Thyroid gland (tissue), 4 donors: ENCODE data around the gene PLD1.

ENCODE experiments used
- POLR2A ChIP-seq, 2 donors: fragments of 450-650 bp; IDR thresholded peaks; one replicate each; pipeline ENCODE4 v1.6.1; 2017; ENCODE audit warnings: antibody characterized with exemption in 2 of 2, mild to moderate bottlenecking in 2 of 2, moderate library complexity in 1 of 2
- TF ChIP-seq, protein P1 (sequence below), 6 experiments: fragments of 200-600 bp in 3 of 6; fragments of 450-650 bp in 3 of 6; sonication (generic) in 3 of 6; IDR thresholded peaks; one replicate each; pipeline ENCODE4 v1.5.1; 2016 to 2019; ENCODE audit warnings: antibody characterized with exemption in 6 of 6, mild to moderate bottlenecking in 2 of 6, inconsistent platforms in 1 of 6, moderate library complexity in 1 of 6

DNA sequence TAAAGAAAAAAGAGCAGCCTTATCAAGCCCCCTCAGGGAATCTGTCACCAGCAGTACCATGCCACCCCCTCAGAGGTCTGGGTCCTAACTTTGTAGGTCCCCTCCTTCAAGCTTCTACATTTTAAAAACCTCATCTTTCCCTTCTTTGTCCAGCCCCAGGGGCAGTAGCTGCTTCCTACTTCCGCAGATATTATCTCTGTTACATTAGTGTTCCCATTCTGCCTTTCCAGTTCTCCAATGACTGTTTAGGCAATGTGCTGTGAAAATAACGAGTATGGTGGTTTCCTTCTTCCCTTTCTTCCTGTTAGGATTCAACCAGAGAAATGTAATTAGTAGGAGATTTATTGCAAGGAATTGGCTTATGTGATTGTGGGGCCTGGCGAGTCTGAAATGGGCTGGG, 224.0 kb downstream of the PLD1 start:
- TF ChIP-seq, protein P1, sequence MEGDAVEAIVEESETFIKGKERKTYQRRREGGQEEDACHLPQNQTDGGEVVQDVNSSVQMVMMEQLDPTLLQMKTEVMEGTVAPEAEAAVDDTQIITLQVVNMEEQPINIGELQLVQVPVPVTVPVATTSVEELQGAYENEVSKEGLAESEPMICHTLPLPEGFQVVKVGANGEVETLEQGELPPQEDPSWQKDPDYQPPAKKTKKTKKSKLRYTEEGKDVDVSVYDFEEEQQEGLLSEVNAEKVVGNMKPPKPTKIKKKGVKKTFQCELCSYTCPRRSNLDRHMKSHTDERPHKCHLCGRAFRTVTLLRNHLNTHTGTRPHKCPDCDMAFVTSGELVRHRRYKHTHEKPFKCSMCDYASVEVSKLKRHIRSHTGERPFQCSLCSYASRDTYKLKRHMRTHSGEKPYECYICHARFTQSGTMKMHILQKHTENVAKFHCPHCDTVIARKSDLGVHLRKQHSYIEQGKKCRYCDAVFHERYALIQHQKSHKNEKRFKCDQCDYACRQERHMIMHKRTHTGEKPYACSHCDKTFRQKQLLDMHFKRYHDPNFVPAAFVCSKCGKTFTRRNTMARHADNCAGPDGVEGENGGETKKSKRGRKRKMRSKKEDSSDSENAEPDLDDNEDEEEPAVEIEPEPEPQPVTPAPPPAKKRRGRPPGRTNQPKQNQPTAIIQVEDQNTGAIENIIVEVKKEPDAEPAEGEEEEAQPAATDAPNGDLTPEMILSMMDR (IDR thresholded peaks at IDR 0.05): no peak
- no peak for TF ChIP-seq POLR2A (IDR thresholded peaks at IDR 0.05)
